C4-2B (cell line): ENCODE data around the gene NAP1L3.

Experiments
- H3K27ac ChIP-seq: fragments of 450-650 bp; 2 replicates; pipeline ENCODE4 v1.5.1; 2017
- CTCF ChIP-seq: fragments of 450-650 bp; conservative IDR thresholded peaks from 2 replicates; pipeline ENCODE4 v1.5.1; 2017; ENCODE audit warnings: mild to moderate bottlenecking
- ZFX ChIP-seq: fragments of 450-650 bp; IDR thresholded peaks from 2 replicates; pipeline ENCODE4 v1.6.1; 2017

Gene NAP1L3, protein sequence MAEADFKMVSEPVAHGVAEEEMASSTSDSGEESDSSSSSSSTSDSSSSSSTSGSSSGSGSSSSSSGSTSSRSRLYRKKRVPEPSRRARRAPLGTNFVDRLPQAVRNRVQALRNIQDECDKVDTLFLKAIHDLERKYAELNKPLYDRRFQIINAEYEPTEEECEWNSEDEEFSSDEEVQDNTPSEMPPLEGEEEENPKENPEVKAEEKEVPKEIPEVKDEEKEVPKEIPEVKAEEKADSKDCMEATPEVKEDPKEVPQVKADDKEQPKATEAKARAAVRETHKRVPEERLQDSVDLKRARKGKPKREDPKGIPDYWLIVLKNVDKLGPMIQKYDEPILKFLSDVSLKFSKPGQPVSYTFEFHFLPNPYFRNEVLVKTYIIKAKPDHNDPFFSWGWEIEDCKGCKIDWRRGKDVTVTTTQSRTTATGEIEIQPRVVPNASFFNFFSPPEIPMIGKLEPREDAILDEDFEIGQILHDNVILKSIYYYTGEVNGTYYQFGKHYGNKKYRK

DNA sequence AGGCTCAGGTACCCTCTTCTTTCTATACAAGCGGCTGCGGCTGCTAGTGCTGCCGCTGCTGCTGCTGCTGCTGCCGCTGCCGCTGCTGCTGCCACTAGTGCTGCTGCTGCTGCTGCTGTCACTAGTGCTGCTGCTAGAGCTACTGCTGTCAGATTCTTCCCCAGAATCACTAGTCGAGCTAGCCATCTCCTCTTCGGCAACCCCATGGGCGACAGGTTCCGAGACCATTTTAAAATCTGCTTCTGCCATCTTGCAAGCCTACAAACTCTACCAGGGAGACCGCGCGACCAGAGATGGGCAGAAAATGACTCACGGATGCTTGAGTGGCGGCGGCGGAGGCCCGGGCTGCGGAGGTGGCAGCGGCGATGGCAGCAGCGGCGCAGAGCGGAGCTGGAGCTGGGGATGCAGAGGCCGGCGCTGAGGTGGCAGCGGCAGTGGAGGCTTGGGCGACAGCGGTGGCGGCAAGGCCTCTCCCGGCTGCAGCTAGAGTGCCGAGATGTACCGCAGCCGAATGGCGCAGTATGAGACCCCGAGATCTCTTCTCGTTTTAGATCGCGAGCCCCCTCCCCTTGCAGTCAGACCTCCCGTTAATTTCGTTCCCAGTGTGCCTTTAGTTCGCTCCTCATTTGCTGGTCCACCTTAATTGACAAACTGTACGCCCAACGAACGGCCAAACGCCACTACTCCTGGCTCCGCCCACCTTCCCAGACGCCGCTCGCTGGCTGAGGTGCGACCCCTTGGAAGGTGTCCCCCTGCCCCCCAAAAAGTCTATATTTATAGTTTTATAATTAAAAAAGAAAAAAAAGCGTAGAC is at the start of gene NAP1L3:
TSS of gene NAP1L3 (minus strand) at position 523 of the 813 bp plus-strand sequence. CDS start at position 249, 274 bp downstream.
- TF ChIP-seq CTCF (no peak), ZFX (no peak)

GRCh38 chrX:93711076-93711475 is 37.7 kb upstream of the NAP1L3 start:
- H3K27ac ChIP-seq: no peak overlapping the region
- TF ChIP-seq CTCF: no peak
- TF ChIP-seq ZFX: no peak

More for the DNA sequence above, at the start of gene NAP1L3:
- no peak within 1 kb of the TSS for H3K27ac ChIP-seq

DNA sequence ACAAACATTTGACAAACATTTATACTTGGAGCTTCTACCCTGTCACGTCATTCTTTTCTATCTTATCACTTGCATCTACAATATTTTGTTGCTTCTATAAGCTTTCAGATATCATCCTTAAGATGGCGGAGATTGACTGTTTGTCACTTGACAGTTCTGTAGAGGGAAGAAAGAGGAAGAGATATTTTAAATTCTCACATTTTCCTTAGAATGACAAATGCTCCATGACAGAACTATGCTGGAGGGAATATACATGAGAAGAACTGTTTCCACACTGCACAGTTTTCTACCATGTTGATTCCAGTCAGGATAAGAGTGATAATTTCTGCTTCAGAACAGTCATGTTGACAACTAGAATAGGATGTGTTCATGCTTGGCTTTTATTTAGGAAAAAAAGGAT is 30.3 kb upstream of the NAP1L3 start:
- H3K27ac ChIP-seq: no peak overlapping the region
- TF ChIP-seq CTCF: no peak
- no peak for TF ChIP-seq ZFX

DNA sequence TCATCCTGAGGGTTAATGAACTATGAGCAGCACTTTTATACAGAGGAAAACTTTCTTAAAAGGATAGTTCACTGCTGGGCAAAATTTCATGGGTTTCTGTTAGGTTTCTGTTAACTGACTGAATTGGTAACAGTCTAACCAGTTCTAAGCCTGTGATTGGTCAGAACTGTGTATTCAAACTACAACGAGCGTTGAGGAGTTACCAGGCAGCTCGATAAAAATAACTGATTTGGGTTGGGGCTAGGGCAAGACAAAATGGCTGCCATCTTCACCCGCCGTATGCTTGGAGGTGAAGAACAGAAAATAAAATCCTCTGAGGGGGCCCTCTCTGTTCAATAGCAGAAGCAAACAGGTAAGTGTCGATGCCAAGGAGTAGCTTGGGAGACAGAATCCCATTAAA is 22.6 kb upstream of the NAP1L3 start:
- TF ChIP-seq CTCF: no peak
- no peak for TF ChIP-seq ZFX

GRCh38 chrX:93673869-93674271 is 492 bp upstream of the NAP1L3 start, which contains the start of gene FAM133A:
FAM133A (plus strand) TSS chrX:93674206; CDS start chrX:93709420, 35,214 bp downstream.
- H3K27ac ChIP-seq: no peak within 1 kb of the TSS
- no peak for TF ChIP-seq CTCF
- no peak for TF ChIP-seq ZFX

More for the DNA sequence above, 22.6 kb upstream of the NAP1L3 start:
- H3K27ac ChIP-seq: no peak overlapping the region

DNA sequence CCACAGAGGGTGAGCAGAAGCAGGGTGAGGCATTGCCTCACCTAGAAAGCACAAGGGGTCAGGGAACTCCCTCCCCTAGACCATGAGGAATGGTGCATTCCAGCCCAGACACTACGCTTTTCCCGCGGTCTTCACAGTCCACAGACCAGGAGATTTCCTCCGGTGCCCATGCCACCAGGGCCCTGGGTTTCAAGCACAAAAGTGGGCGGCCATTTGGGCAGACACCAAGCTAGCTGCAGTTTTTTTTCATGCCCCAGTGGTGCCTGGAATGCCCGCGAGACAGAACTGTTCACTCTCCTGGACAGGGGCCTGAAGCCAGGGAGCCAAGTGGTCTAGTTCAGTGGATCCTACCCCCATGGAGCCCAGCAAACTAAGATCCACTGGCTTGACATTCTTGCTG is 12.8 kb downstream of the NAP1L3 start:
- no peak overlapping the region for H3K27ac ChIP-seq
- TF ChIP-seq ZFX (no peak), CTCF (no peak)
